CD4-positive, alpha-beta T cell (primary cell): ENCODE measurements around the gene VN1R5. TPM values are rescaled to one million over a fixed set of nuclear protein-coding genes. Genes with fewer than 3 reads are reported as not detected.

Experiments
- ATAC-seq: fragments of 200-7000 bp; cut with Tn5 transposase; one replicate; pipeline ENCODE4 v1.10.0; 2022; ENCODE audit warnings: mild to moderate bottlenecking; ENCODE audit not compliant: poor library complexity
- CTCF ChIA-PET: fragments of 350-600 bp; sonication (Branson Sonifier 250); formaldehyde crosslinking; loops from one replicate; lab custom pipeline; 2021; ENCODE audit warnings: antibody characterized with exemption, inconsistent platforms; lab: Charles Lee
- POLR2A ChIA-PET: fragments of 350-600 bp; sonication (Branson Sonifier 250); formaldehyde crosslinking; loops from one replicate; lab custom pipeline; 2021; ENCODE audit warnings: antibody characterized with exemption, inconsistent platforms; lab: Charles Lee
- DNase-seq, 14 experiments: peaks; one replicate each; pipeline ENCODE4 v3.0.0-alpha.2; 2013 to 2020; ENCODE audit warnings: mixed read lengths in 2 of 14
- H3K27ac ChIP-seq, 2 donors: one replicate each; pipeline versions ENCODE4 v1.5.1 to v1.7.0; 2013; ENCODE audit warnings: low read length in 2 of 2, low read depth in 1 of 2, mild to moderate bottlenecking in 1 of 2
- H3K27me3 ChIP-seq, 2 experiments: 1 replicate in 1 of 2; 2 replicates in 1 of 2; pipeline versions ENCODE4 v1.6.1 to v1.7.0; 2013; ENCODE audit warnings: low read length in 2 of 2, control low read depth in 1 of 2, mild to moderate bottlenecking in 1 of 2, moderate library complexity in 1 of 2; ENCODE audit not compliant: insufficient read depth in 2 of 2, control insufficient read depth in 1 of 2
- H3K36me3 ChIP-seq: one replicate; pipeline ENCODE4 v1.6.1; 2013; ENCODE audit warnings: low read length, control low read depth; ENCODE audit not compliant: insufficient read depth
- H3K4me1 ChIP-seq: one replicate; pipeline ENCODE4 v1.6.1; 2013; ENCODE audit warnings: low read length, control low read depth; ENCODE audit not compliant: insufficient read depth
- H3K4me3 ChIP-seq: one replicate; pipeline ENCODE4 v1.5.1; 2013; ENCODE audit warnings: mild to moderate bottlenecking, low read length, moderate library complexity
- H3K9me3 ChIP-seq, 2 experiments: 1 replicate in 1 of 2; 2 replicates in 1 of 2; pipeline versions ENCODE4 v1.6.1 to v1.7.0; 2013; ENCODE audit warnings: low read length in 2 of 2, mild to moderate bottlenecking in 2 of 2, control low read depth in 1 of 2, moderate library complexity in 1 of 2; ENCODE audit not compliant: control insufficient read depth in 1 of 2, insufficient read depth in 1 of 2
- H3K27ac Mint-ChIP-seq: one replicate; pipeline ENCODE4 v1.8.0; 2020; ENCODE audit warnings: mixed read lengths
- H3K27me3 Mint-ChIP-seq: one replicate; pipeline ENCODE4 v1.8.0; 2021; ENCODE audit warnings: mixed read lengths
- H3K36me3 Mint-ChIP-seq: one replicate; pipeline ENCODE4 v1.8.0; 2021; ENCODE audit warnings: low read depth, mixed read lengths
- H3K4me1 Mint-ChIP-seq: one replicate; pipeline ENCODE4 v1.8.0; 2021; ENCODE audit warnings: low read depth, mixed read lengths
- H3K4me3 Mint-ChIP-seq: one replicate; pipeline ENCODE4 v1.8.0; 2020; ENCODE audit warnings: mild to moderate bottlenecking, mixed read lengths
- H3K9me3 Mint-ChIP-seq: one replicate; pipeline ENCODE4 v1.8.0; 2020; ENCODE audit warnings: mixed read lengths
- CTCF ChIP-seq: fragments of 200-600 bp; IDR thresholded peaks from one replicate; pipeline ENCODE4 v1.8.0; 2022; ENCODE audit warnings: antibody characterized with exemption, mild to moderate bottlenecking
- intact Hi-C, 2 experiments: fragments of 100-400 bp; cut with DNase I in 1 of 2; cut with micrococcal nuclease in 1 of 2; formaldehyde crosslinking; loops; one replicate each; pipeline versions ENCODE4 v1.15.1 to v1.9.0; 2023 to 2025; cut with DNase I, micrococcal nuclease
- total RNA-seq, 174 experiments: library from RNA in 2 of 174; stranded (reverse) in 2 of 174; gene quantifications; one replicate each; pipeline ENCODE4 v1.2.3 and lab custom pipeline; 2021 to 2026

The VN1R5 gene
- total RNA-seq, 2 experiments from 2014 or later, result not detected

DNA sequence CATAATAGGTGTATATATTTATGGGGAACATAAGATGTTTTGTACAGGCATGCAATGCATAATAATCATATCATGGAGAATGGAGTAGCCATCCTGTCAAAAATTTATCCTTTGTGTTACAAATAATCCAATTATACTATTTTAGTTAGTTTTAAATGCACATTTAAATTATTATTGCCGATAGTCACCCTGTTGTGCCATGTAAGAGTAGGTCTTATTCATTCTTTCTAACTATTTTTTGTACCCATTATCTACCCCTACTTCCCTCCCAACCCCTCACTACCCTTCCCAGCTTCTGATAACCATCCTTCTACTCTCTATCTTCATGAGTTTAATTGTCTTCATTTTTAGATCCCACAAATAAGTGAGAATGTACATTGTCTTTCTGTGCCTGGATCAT, 8.3 kb upstream of the VN1R5 start:
- TF ChIP-seq CTCF, result no peak
- Mint-ChIP-seq H3K27me3 (peaks cover 6% of the 10 kb centered on the region), H3K4me3 (no peak overlapping the region), H3K4me1 (no peaks in the 10 kb centered on the region), H3K9me3 (peaks cover 13% of the 10 kb centered on the region), H3K27ac (no peak overlapping the region), H3K36me3 (no peaks in the 10 kb centered on the region)
- Histone ChIP-seq H3K36me3 (no peaks in the 10 kb centered on the region), H3K4me3 (no peak overlapping the region), H3K27ac (no peak overlapping the region), H3K4me1 (no peaks in the 10 kb centered on the region), H3K27me3 (no peaks in the 10 kb centered on the region), H3K9me3 (peaks cover 10 to 18% of the 10 kb centered on the region in 2 experiments)
- ATAC-seq, result no peak
- DNase-seq, result no peak
- intact Hi-C loops, result no loop called here
- CTCF ChIA-PET, result no interaction called here
- POLR2A ChIA-PET, result no interaction called here

DNA sequence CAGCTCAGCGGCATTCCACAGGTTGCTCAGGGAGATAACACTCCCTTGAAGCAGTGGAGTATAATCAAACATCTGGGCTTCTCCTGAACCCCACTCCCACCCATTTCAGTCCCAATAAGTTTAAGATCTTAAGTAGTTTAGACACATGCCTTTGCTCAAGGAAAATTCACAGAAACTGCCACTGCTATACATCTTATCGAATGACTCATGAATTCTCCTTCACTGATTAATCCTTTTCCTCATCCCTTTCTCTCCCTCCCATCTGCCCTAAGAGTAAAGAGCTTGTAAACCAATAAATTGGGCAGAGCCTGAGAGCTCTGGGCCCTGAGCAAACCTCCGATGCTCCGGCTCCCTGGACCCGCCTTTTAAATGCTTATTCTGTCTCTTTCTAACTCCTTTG, 10.2 kb downstream of the VN1R5 start:
- ChIA-PET POLR2A (no interaction called here), CTCF (no interaction called here)
- Histone ChIP-seq H3K27me3 (no peaks in the 10 kb centered on the region), H3K36me3 (no peaks in the 10 kb centered on the region), H3K4me3 (no peak overlapping the region), H3K9me3 (peaks cover 3 to 18% of the 10 kb centered on the region in 2 experiments), H3K27ac (no peak overlapping the region), H3K4me1 (no peaks in the 10 kb centered on the region)
- no peak for TF ChIP-seq CTCF
- ATAC-seq (no peak), DNase-seq (no peak)
- Mint-ChIP-seq H3K27me3 (peaks cover 10% of the 10 kb centered on the region), H3K9me3 (peaks cover 12% of the 10 kb centered on the region), H3K36me3 (no peaks in the 10 kb centered on the region), H3K4me3 (no peak overlapping the region), H3K27ac (no peak overlapping the region), H3K4me1 (no peaks in the 10 kb centered on the region)
- intact Hi-C loops, result no loop called here

DNA sequence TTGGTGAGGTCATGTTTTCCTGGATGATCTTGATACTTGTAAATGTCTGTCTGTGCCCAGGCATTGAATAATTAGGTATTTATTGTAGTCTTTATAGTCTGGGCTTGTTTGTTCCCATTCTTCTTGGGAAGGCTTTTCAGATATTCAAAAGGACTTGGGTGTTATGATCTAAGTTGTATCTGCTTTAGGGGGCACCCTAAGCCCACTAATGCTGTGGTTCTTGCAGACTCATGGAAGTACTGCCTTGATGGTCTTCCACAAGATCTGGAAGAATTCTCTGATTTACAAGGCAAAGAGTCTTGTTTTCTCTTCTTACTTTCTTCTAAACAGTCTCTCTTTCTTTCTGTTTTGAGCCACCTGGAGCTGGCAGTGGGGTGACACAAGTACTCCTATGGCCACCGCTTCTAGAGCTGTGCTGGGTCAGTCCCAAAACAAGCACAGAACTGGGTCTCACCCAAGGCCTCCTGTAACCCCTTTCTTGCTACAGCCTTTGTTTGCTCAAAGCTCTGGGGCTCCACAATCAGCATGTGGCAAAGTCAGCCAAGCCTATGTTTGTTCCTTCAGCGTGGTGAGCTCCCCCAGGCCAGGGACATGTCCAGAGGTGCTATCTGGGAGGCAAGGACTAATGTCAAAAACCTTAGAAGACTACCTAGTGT, 12.6 kb downstream of the VN1R5 start:
- POLR2A ChIA-PET, result no interaction called here

More for the DNA sequence above, 12.6 kb downstream of the VN1R5 start:
- Mint-ChIP-seq H3K9me3 (peaks cover 15% of the 10 kb centered on the region), H3K4me3 (no peak overlapping the region), H3K27me3 (peaks cover 5% of the 10 kb centered on the region), H3K4me1 (no peaks in the 10 kb centered on the region), H3K27ac (no peak overlapping the region), H3K36me3 (no peaks in the 10 kb centered on the region)
- no peak for TF ChIP-seq CTCF
- intact Hi-C loops, result no loop called here
- DNase-seq (no peak), ATAC-seq (no peak)
- CTCF ChIA-PET, result no interaction called here
- H3K36me3 ChIP-seq, result no peaks in the 10 kb centered on the region
- no peak overlapping the region for H3K27ac ChIP-seq
- H3K4me1 ChIP-seq, result no peaks in the 10 kb centered on the region
- no peak overlapping the region for H3K4me3 ChIP-seq
- peaks cover 3 to 18% of the 10 kb centered on the region in 2 experiments for H3K9me3 ChIP-seq
- H3K27me3 ChIP-seq, result no peaks in the 10 kb centered on the region
